ENCODE results near the gene ZNF407. TPM values are rescaled to one million over a fixed set of nuclear protein-coding genes. Genes with fewer than 3 reads are reported as not detected.

Gene ZNF407
- total RNA-seq, 1 donor from 2014 or later: 15.1 TPM

GRCh38 chr18:75063196-75063595, 465.5 kb downstream of the ZNF407 start:
- H3K4me3 ChIP-seq (ENCODE audit: low read length in 3 of 3): no peak overlapping the region

GRCh38 chr18:75063615-75064512, 466.2 kb downstream of the ZNF407 start:
- no peak overlapping the region for H3K4me3 ChIP-seq (ENCODE audit: low read length in 3 of 3)
- H3K4me1 ChIP-seq (ENCODE audit: control insufficient read depth in 3 of 3, insufficient read depth in 3 of 3, low read length in 3 of 3): peaks cover 0 to 2% (median 2%) of the 10 kb centered on the region in 3 donors
- H3K9me3 ChIP-seq (ENCODE audit: control insufficient read depth in 3 of 3, low read length in 3 of 3): no peaks in the 10 kb centered on the region
- no peaks in the 10 kb centered on the region for H3K27me3 ChIP-seq (ENCODE audit: control insufficient read depth in 3 of 3, insufficient read depth in 3 of 3, low read length in 3 of 3)
- no peak overlapping the region for H3K9ac ChIP-seq (ENCODE audit: low read depth in 1 of 3, low read length in 3 of 3)
- H3K36me3 ChIP-seq (ENCODE audit: control insufficient read depth in 3 of 3, insufficient read depth in 3 of 3, low read length in 3 of 3): peaks cover 0 to 18% (median 18%) of the 10 kb centered on the region in 3 donors
- no peak overlapping the region for H3K27ac ChIP-seq (ENCODE audit: low read depth, low read length)

More at GRCh38 chr18:75063196-75063595, 465.5 kb downstream of the ZNF407 start:
- Histone ChIP-seq H3K27ac (ENCODE audit: low read depth, low read length) (no peak overlapping the region), H3K9ac (ENCODE audit: low read depth in 1 of 3, low read length in 3 of 3) (no peak overlapping the region), H3K36me3 (ENCODE audit: control insufficient read depth in 3 of 3, insufficient read depth in 3 of 3, low read length in 3 of 3) (peaks cover 0 to 18% (median 18%) of the 10 kb centered on the region in 3 donors), H3K4me1 (ENCODE audit: control insufficient read depth in 3 of 3, insufficient read depth in 3 of 3, low read length in 3 of 3) (peaks cover 0 to under 1% (median 0%) of the 10 kb centered on the region in 3 donors), H3K27me3 (ENCODE audit: control insufficient read depth in 3 of 3, insufficient read depth in 3 of 3, low read length in 3 of 3) (no peaks in the 10 kb centered on the region), H3K9me3 (ENCODE audit: control insufficient read depth in 3 of 3, low read length in 3 of 3) (no peaks in the 10 kb centered on the region)

- no peak overlapping the region for H3K27ac ChIP-seq (ENCODE audit: low read depth, low read length)
- H3K9me3 ChIP-seq (ENCODE audit: control insufficient read depth in 3 of 3, low read length in 3 of 3): no peaks in the 10 kb centered on the region
- peaks cover 0 to 5% (median 2%) of the 10 kb centered on the region in 3 donors for H3K4me1 ChIP-seq (ENCODE audit: control insufficient read depth in 3 of 3, insufficient read depth in 3 of 3, low read length in 3 of 3)
- H3K9ac ChIP-seq (ENCODE audit: low read depth in 1 of 3, low read length in 3 of 3): no peak overlapping the region
- no peak overlapping the region for H3K4me3 ChIP-seq (ENCODE audit: low read length in 3 of 3)
- no peaks in the 10 kb centered on the region for H3K27me3 ChIP-seq (ENCODE audit: control insufficient read depth in 3 of 3, insufficient read depth in 3 of 3, low read length in 3 of 3)
- peaks cover 0 to 18% (median 18%) of the 10 kb centered on the region in 3 donors for H3K36me3 ChIP-seq (ENCODE audit: control insufficient read depth in 3 of 3, insufficient read depth in 3 of 3, low read length in 3 of 3)
Measured at GRCh38 chr18:75064513-75064905, 466.8 kb downstream of the ZNF407 start.

GRCh38 chr18:75065251-75066000, 467.8 kb downstream of the ZNF407 start:
- no peak overlapping the region for H3K9ac ChIP-seq (ENCODE audit: low read depth in 1 of 3, low read length in 3 of 3)
- no peaks in the 10 kb centered on the region for H3K27me3 ChIP-seq (ENCODE audit: control insufficient read depth in 3 of 3, insufficient read depth in 3 of 3, low read length in 3 of 3)
- no peak overlapping the region for H3K4me3 ChIP-seq (ENCODE audit: low read length in 3 of 3)
- no peak overlapping the region for H3K27ac ChIP-seq (ENCODE audit: low read depth, low read length)
- no peaks in the 10 kb centered on the region for H3K9me3 ChIP-seq (ENCODE audit: control insufficient read depth in 3 of 3, low read length in 3 of 3)
- H3K4me1 ChIP-seq (ENCODE audit: control insufficient read depth in 3 of 3, insufficient read depth in 3 of 3, low read length in 3 of 3): peaks cover 0 to 9% (median 6%) of the 10 kb centered on the region in 3 donors
- H3K36me3 ChIP-seq (ENCODE audit: control insufficient read depth in 3 of 3, insufficient read depth in 3 of 3, low read length in 3 of 3): peaks cover 0 to 18% (median 18%) of the 10 kb centered on the region in 3 donors

GRCh38 chr18:75066021-75066880, 468.6 kb downstream of the ZNF407 start:
- no peaks in the 10 kb centered on the region for H3K9me3 ChIP-seq (ENCODE audit: control insufficient read depth in 3 of 3, low read length in 3 of 3)
- H3K4me1 ChIP-seq (ENCODE audit: control insufficient read depth in 3 of 3, insufficient read depth in 3 of 3, low read length in 3 of 3): peaks cover 0 to 15% (median 11%) of the 10 kb centered on the region in 3 donors
- no peak overlapping the region for H3K4me3 ChIP-seq (ENCODE audit: low read length in 3 of 3)
- no peaks in the 10 kb centered on the region for H3K27me3 ChIP-seq (ENCODE audit: control insufficient read depth in 3 of 3, insufficient read depth in 3 of 3, low read length in 3 of 3)
- peaks cover 0 to 18% (median 18%) of the 10 kb centered on the region in 3 donors for H3K36me3 ChIP-seq (ENCODE audit: control insufficient read depth in 3 of 3, insufficient read depth in 3 of 3, low read length in 3 of 3)
- H3K9ac ChIP-seq (ENCODE audit: low read depth in 1 of 3, low read length in 3 of 3): no peak overlapping the region
- no peak overlapping the region for H3K27ac ChIP-seq (ENCODE audit: low read depth, low read length)

GRCh38 chr18:75066936-75067335, 469.3 kb downstream of the ZNF407 start:
- Histone ChIP-seq H3K9ac (ENCODE audit: low read depth in 1 of 3, low read length in 3 of 3) (no peak overlapping the region), H3K27ac (ENCODE audit: low read depth, low read length) (no peak overlapping the region), H3K4me3 (ENCODE audit: low read length in 3 of 3) (no peak overlapping the region), H3K36me3 (ENCODE audit: control insufficient read depth in 3 of 3, insufficient read depth in 3 of 3, low read length in 3 of 3) (peaks cover 0 to 18% (median 18%) of the 10 kb centered on the region in 3 donors), H3K27me3 (ENCODE audit: control insufficient read depth in 3 of 3, insufficient read depth in 3 of 3, low read length in 3 of 3) (no peaks in the 10 kb centered on the region), H3K4me1 (ENCODE audit: control insufficient read depth in 3 of 3, insufficient read depth in 3 of 3, low read length in 3 of 3) (peaks cover 0 to 19% (median 14%) of the 10 kb centered on the region in 3 donors), H3K9me3 (ENCODE audit: control insufficient read depth in 3 of 3, low read length in 3 of 3) (no peaks in the 10 kb centered on the region)

- no peaks in the 10 kb centered on the region for H3K27me3 ChIP-seq (ENCODE audit: control insufficient read depth in 3 of 3, insufficient read depth in 3 of 3, low read length in 3 of 3)
- H3K27ac ChIP-seq (ENCODE audit: low read depth, low read length): no peak overlapping the region
- no peak overlapping the region for H3K9ac ChIP-seq (ENCODE audit: low read depth in 1 of 3, low read length in 3 of 3)
- H3K4me3 ChIP-seq (ENCODE audit: low read length in 3 of 3): no peak overlapping the region
- H3K36me3 ChIP-seq (ENCODE audit: control insufficient read depth in 3 of 3, insufficient read depth in 3 of 3, low read length in 3 of 3): peaks cover 0 to 16% (median 13%) of the 10 kb centered on the region in 3 donors
- H3K9me3 ChIP-seq (ENCODE audit: control insufficient read depth in 3 of 3, low read length in 3 of 3): no peaks in the 10 kb centered on the region
- peaks cover 0 to 19% (median 14%) of the 10 kb centered on the region in 3 donors for H3K4me1 ChIP-seq (ENCODE audit: control insufficient read depth in 3 of 3, insufficient read depth in 3 of 3, low read length in 3 of 3)
Measured at GRCh38 chr18:75067996-75068645, 470.5 kb downstream of the ZNF407 start.

- no peak overlapping the region for H3K9ac ChIP-seq (ENCODE audit: low read depth in 1 of 3, low read length in 3 of 3)
- H3K27ac ChIP-seq (ENCODE audit: low read depth, low read length): no peak overlapping the region
Measured at GRCh38 chr18:75068682-75069435, 471.2 kb downstream of the ZNF407 start.

More at GRCh38 chr18:75068682-75069435, 471.2 kb downstream of the ZNF407 start:
- Histone ChIP-seq H3K4me3 (ENCODE audit: low read length in 3 of 3) (no peak overlapping the region), H3K9me3 (ENCODE audit: control insufficient read depth in 3 of 3, low read length in 3 of 3) (peaks cover 0 to 3% (median 0%) of the 10 kb centered on the region in 3 donors), H3K4me1 (ENCODE audit: control insufficient read depth in 3 of 3, insufficient read depth in 3 of 3, low read length in 3 of 3) (peaks cover 0 to 19% (median 14%) of the 10 kb centered on the region in 3 donors), H3K27me3 (ENCODE audit: control insufficient read depth in 3 of 3, insufficient read depth in 3 of 3, low read length in 3 of 3) (no peaks in the 10 kb centered on the region), H3K36me3 (ENCODE audit: control insufficient read depth in 3 of 3, insufficient read depth in 3 of 3, low read length in 3 of 3) (peaks cover 0 to 10% (median 8%) of the 10 kb centered on the region in 3 donors)

Measured in skeletal muscle tissue (tissue), 4 donors.